Activated T-cell treated with anti-CD3 and anti-CD28 coated beads for 1 hour (primary cell): ENCODE results near the gene CC2D1A.

ENCODE experiments used
- DNase-seq: peaks from one replicate; pipeline ENCODE4 v3.0.0-alpha.2; 2020; ENCODE audit warnings: low read depth

CC2D1A gene

DNA sequence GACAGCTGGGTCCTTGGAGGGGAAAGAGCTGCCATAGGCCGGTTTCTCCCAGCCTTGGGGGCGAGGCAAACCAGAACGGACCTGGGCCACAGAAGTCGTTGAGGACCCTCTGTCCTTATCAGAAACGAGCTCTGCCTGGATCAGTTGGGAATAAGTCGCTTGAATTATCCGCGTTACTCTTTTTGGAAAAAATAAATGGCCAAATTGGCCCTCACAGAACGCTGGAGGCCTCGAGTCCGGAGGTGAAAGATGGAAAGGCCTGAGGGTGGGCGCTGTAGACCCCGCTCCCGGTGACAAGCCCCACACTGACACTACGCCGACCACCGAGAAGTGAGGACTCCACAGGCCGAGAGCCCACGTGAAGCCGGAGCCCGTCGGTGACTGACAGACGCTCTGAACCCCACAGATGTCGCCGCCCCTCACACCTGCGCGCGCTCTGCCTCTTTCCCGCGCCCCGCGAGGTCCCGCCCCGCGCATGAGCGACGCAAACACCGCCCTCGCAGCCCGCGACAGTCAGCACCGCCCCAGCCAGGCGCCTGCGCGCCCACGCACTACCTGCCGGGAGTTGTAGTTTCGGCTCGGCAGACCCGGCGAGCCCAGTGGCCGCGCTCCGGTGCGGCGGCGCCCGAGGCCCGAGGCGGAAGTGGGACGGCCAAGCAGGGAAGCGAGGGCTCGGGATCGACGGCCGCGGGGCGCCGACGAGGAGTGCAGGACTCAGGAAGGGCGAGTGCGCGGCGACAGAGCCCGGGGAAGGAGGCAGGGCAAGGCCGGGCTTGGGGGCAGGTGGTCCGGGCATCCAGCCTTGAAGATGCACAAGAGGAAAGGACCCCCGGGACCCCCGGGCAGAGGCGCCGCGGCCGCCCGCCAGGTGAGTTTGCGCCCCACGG is at the start of gene CC2D1A, which contains the start of gene BRME1:
Gene CC2D1A, plus strand, starts transcription at position 568 of the 887 bp plus-strand sequence. Its CDS starts 241 bp downstream, at position 809.
Gene BRME1, minus strand, starts transcription at position 484 of the 887 bp plus-strand sequence. CDS start 1,225 bp downstream, outside the sequence.
- DNase-seq: peak; percentile 91

DNA sequence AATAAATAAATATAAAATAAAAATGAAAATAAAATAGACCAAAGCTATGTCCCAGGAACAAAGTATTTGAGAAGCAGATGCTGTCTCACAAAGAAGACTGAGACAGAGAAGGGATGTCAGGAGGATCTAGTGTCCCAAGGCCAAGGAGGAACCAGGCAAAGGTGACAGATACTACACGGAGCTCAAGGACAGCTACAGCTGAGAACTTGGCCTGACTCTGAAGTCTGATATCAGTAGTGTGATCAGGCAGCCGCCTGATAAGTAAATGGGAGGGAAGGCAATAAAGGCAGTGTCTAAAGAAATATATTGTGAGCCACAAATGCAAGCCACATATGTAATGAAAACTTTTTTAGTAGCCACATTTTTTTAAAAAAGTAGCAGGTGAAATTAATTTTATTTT is 49.5 kb upstream of the CC2D1A start:
- no peak for DNase-seq

GRCh38 chr19:13859361-13859880 is 46.6 kb upstream of the CC2D1A start:
- no peak for DNase-seq

GRCh38 chr19:13860679-13861391 is 45.2 kb upstream of the CC2D1A start:
- no peak for DNase-seq

- no peak for DNase-seq
Observed at GRCh38 chr19:13861392-13861713, 44.6 kb upstream of the CC2D1A start.

DNA sequence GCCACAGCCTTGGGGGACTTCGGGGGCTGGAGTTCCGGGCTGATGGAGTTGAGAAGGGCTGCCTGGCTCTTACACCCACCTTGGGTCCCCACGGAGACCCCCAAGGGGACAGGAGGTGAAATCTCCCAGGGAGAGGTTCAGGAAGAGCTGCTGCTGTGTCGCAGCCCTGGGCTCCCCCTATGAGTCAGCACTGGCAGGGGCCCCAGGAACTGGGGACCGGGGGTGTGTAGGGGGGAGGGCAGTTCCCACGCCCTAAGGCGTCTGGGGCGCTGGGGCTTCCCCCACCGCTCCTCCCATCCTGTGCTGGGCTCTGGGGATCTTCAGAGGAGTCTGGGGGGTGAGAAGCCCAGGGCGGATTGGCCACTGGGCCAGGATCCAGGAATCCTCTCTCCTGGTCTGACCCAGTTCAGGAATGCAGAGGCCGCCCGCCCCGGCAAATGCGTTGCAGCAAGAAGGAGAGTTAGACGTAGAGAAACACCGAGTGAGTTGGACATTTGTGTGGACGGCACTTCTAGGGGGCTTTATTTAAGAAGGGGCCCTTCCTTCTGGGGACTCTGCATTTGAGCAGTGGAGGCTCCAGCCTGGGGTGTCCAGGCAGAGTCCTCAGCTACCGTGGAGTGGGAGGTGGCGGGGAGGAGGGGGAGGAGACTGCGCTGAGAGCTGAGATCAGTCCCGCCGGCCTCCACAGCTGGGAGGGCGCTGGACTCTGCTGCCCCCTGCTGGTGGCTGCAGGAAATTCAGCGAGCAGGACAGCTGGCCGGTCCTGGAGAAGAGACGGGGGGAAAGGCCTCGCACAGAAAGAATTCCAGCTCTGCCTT is 44.1 kb upstream of the CC2D1A start:
- DNase-seq: peak; percentile 83

GRCh38 chr19:13864046-13864666 is 41.8 kb upstream of the CC2D1A start:
- no peak for DNase-seq

- no peak for DNase-seq
Observed at GRCh38 chr19:13864667-13865570, 41.1 kb upstream of the CC2D1A start.

- DNase-seq: no peak
Observed at GRCh38 chr19:13865571-13866462, 40.2 kb upstream of the CC2D1A start.

DNA sequence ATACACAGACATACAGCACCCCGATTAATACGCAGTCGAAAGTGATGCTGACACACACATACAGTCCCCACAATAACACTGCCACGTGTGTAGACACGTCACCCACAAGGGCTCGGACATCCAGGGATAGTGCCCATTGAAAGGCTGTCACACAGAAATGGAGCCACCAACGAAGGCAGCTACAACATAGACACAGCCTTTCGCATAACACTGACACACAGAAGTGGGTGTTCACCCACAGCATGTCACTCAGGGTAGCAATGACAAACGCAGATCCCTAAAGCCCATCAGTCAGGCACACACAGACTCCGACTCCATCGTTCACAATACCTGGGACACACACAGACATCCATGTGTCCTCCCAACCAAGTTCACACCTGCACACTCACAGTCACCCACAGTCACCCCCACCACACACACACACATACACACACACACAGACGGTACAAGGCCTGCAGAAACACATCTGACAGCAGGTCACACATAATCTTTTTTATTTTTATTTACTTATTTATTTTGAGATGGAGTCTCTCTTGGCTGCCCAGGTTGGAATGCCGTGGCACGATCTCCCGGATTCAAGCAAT is 39.4 kb upstream of the CC2D1A start:
- no peak for DNase-seq

DNA sequence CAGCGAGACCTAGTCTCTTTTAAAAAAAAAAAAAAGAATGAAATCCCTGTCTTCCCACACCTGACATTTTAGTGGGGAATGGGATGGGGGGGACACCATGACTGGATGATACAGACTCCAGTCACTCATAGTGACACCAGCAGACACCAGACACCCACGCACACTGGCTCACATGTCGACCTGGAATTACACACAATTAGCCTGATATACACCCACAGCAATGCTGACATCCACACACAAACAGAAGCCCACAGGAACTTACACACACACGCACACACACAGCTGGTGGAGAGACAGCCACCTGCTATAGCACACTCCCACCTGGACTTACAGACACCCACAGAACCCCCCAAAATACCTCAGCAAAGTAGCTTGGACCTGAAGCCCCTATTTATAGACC is 37.3 kb upstream of the CC2D1A start:
- no peak for DNase-seq

- DNase-seq: no peak
Observed at GRCh38 chr19:13869281-13869680, 36.7 kb upstream of the CC2D1A start.

DNA sequence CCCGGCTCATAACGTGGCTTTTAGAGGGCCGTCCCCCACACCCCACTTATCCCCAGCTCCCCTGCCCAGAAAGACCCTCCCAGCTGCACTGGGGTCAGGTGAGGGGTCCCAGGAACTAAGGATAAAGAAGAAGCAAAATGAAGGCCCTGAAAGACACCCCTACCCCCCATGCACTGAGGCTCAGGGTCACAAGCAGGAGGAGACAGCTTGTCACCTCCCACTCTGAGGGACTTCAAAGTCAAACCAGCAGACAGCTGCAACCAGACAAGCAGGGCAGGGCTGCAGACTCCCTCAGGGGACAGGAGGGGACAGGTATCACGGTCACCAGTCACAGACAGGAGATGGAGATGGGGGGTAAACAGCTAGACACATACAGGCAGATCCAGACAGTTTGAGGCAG is 35.1 kb upstream of the CC2D1A start:
- DNase-seq: no peak

GRCh38 chr19:13872339-13872694 is 33.7 kb upstream of the CC2D1A start:
- no peak for DNase-seq

DNA sequence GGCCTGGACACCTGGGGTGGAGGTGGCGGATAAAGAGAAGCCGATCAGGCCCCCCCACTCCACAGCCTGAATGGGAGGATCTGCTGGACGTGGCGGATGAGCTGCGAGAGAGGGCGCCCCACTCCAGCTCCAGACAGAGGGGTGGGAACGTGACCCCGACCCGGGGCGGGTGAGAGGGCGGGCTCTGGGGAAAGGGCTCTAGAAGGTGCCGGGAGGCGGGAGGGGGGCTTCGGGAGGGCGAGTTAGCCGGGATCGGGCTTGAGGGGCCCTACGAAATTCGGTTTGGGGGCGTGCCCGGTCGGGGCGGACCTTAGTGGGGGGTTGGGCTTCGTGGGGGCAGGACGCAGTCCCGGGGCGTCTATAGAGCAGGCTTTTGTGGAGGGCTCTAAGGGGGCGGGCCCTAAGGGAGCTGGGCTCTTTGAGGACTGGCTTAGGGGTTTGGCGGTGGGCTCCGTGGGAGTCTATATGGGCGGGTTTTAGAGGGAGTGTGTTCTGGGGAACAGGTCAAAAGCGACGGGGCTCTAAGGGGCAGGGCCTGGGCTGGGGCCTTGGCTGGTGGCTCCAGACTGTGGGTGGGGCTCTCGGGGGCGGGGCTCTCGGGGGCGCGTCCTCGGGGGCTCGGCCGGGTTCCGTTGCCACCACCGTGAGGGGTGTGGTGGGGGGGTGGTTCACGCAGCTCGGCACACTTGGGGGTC is 33.2 kb upstream of the CC2D1A start:
- DNase-seq: no peak

DNA sequence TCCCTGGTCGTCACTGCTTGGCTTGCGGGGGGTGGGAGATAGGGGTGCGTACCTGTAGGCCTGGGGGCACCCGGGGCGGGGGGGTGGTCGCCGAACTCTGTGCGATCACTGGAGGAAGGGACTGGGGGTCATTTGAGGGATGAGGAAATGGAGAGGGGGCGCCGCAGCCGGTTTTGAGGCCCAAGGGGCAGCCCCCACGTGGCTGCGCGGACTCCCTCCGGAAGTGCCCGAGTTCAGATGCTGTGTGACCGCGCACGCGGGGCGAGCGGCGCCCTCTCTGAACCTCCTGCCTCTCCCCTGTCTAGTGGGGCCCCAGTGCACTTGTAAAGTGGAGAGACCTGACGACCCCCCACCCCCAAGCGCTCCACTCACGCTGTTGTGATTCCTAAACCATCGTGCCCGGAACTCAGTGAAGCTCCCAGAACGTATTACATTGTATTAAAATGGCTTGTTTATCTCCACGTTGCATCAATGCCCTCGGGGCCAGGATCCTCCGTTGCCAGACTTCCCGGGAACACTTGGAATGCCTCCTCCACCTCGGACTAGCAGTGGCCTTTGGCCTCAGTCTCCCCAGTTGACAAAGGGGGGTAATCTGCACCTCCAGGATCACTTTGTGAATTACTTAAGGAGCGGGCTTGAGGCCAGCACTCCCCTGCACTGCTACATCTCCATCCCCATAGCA is 32.0 kb upstream of the CC2D1A start:
- no peak for DNase-seq

GRCh38 chr19:13875824-13876223 is 30.2 kb upstream of the CC2D1A start:
- DNase-seq: no peak

GRCh38 chr19:13876834-13877233 is 29.2 kb upstream of the CC2D1A start, which contains the start of gene NANOS3:
Gene NANOS3, plus strand, starts transcription at chr19:13877134. Its CDS starts 115 bp downstream, at chr19:13877249.
- DNase-seq: no peak
